OCI-LY3 (cell line): ENCODE measurements around the gene INPP5A.

ENCODE experiments used
- H2AFZ ChIP-seq: fragments of 200-600, 300-600 bp; shearing (Covaris generic); 2 replicates; pipeline ENCODE4 v1.6.0; 2014; ENCODE audit warnings: antibody characterized with exemption, low read depth, low read length
- H3K27ac ChIP-seq: fragments of 200-600, 300-600 bp; sonication (generic); 2 replicates; pipeline ENCODE4 v1.5.1; 2014; ENCODE audit warnings: mild to moderate bottlenecking, low read length, moderate library complexity, mixed read lengths
- H3K27me3 ChIP-seq: fragments of 200-600, 300-600 bp; sonication (generic); 2 replicates; pipeline ENCODE4 v1.6.1; 2014; ENCODE audit warnings: low read depth, low read length, mixed read lengths
- H3K36me3 ChIP-seq: fragments of 200-600, 300-600 bp; sonication (generic); replicated peaks from 2 replicates; pipeline ENCODE3; 2014; ENCODE audit warnings: low read depth, low read length, mixed read lengths
- H3K4me1 ChIP-seq: fragments of 300-600, 200-600 bp; sonication (generic); 2 replicates; pipeline ENCODE4 v1.6.1; 2014; ENCODE audit warnings: low read length, mixed read lengths
- H3K4me2 ChIP-seq: fragments of 200-600, 300-600 bp; sonication (generic); 2 replicates; pipeline ENCODE4 v1.6.1; 2014; ENCODE audit warnings: low read length, mixed read lengths
- H3K4me3 ChIP-seq: fragments of 300-600, 200-600 bp; sonication (generic); 2 replicates; pipeline ENCODE4 v1.5.1; 2014; ENCODE audit warnings: antibody characterized with exemption, mild to moderate bottlenecking, low read length, moderate library complexity
- H3K79me2 ChIP-seq: fragments of 300-600, 200-600 bp; shearing (Covaris generic); 2 replicates; pipeline ENCODE4 v1.6.1; 2014; ENCODE audit warnings: mild to moderate bottlenecking, low read length, mixed read lengths
- H3K9ac ChIP-seq: fragments of 300-600, 200-600 bp; shearing (Covaris generic); 2 replicates; pipeline ENCODE4 v1.6.0; 2014; ENCODE audit warnings: mild to moderate bottlenecking, low read length, moderate library complexity
- H3K9me3 ChIP-seq: fragments of 200-600, 300-600 bp; shearing (Covaris generic); 2 replicates; pipeline ENCODE4 v1.6.1; 2014; ENCODE audit warnings: low read length, mixed read lengths; ENCODE audit not compliant: insufficient read depth
- H4K20me1 ChIP-seq: fragments of 200-600, 300-600 bp; sonication (generic); 2 replicates; pipeline ENCODE4 v1.6.1; 2016; ENCODE audit warnings: low read length, mixed read lengths; ENCODE audit not compliant: insufficient read depth
- EZH2phosphoT487 ChIP-seq: fragments of 200-600 bp; shearing (Covaris generic); IDR thresholded peaks from 2 replicates; pipeline ENCODE4 v1.6.1; 2018; ENCODE audit warnings: antibody characterized with exemption, mixed run types, low read depth
- TF ChIP-seq, protein P1 (sequence below): fragments of 200-600, 300-600 bp; sonication (generic); IDR thresholded peaks from 2 replicates; pipeline ENCODE4 v1.5.1; 2014; ENCODE audit warnings: antibody characterized with exemption, low read length, low read depth

The INPP5A gene

DNA sequence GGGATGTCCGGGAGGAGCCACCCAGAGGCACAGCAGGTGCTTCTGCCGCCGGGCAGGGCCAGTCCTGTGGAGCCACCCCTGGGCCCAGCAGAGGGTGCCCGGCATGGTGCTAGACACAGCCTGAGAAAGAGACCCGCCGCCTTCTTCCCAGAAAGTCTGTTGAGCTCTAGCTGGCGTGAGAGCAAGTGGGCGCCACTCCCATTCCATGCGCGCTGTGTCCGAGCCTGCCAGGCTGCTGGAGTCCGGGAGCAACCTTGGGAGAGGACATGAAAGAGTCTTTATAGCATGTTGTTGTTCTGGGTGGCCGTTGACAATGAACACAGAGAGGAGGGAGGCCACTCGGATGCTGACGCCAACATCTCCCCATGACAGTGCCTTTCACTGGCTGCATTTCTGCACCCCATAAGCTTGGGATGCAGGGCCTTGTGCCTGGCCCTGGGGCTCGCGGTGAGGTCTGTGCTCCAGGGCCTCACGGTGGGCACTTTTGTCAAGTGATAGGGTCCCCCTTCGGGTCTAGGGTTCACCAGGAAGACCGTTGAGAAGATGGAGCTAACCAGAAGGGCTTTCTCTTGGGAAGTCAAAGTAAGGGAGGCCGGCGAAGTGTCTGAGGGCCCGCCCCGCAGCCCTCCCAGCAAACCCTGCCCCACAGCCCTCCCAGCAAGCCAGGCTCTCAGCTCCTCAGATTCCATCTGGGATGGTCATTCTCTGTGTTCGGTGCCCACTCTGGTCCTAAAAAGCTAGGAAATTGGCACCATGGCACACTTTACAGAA, 201.1 kb downstream of the INPP5A start:
- no peak overlapping the region for H3K4me3 ChIP-seq
- H3K36me3 ChIP-seq = no peaks in the 10 kb centered on the region
- no peaks in the 10 kb centered on the region for H3K79me2 ChIP-seq
- H4K20me1 ChIP-seq = no peaks in the 10 kb centered on the region
- H3K4me2 ChIP-seq = no peak overlapping the region
- TF ChIP-seq, protein P1, sequence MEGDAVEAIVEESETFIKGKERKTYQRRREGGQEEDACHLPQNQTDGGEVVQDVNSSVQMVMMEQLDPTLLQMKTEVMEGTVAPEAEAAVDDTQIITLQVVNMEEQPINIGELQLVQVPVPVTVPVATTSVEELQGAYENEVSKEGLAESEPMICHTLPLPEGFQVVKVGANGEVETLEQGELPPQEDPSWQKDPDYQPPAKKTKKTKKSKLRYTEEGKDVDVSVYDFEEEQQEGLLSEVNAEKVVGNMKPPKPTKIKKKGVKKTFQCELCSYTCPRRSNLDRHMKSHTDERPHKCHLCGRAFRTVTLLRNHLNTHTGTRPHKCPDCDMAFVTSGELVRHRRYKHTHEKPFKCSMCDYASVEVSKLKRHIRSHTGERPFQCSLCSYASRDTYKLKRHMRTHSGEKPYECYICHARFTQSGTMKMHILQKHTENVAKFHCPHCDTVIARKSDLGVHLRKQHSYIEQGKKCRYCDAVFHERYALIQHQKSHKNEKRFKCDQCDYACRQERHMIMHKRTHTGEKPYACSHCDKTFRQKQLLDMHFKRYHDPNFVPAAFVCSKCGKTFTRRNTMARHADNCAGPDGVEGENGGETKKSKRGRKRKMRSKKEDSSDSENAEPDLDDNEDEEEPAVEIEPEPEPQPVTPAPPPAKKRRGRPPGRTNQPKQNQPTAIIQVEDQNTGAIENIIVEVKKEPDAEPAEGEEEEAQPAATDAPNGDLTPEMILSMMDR = no peak
- TF ChIP-seq EZH2phosphoT487 = no peak
- H3K27ac ChIP-seq = no peak overlapping the region
- H3K4me1 ChIP-seq = no peaks in the 10 kb centered on the region
- H3K9me3 ChIP-seq = no peaks in the 10 kb centered on the region
- H3K9ac ChIP-seq = no peak overlapping the region
- no peaks in the 10 kb centered on the region for H3K27me3 ChIP-seq
- no peak overlapping the region for H2AFZ ChIP-seq

DNA sequence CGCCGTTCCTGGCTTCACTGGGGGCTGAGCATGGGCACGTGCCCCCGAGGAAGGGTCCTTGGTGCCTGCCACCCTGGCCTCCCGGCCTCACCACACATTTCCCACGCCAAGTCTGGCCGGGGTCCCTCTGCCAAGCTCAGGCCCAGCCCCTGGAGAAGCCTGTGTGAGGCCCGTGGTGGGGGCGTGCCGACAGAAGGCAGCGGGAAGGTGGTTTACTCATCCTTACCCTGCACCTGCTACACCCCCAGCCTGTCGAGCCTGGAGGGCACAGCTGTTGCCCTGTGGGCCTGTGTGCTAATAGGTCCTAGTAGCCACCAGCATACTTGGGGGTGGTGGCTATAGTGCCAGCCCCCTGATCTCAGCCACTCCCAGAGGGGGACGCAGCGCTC, 201.6 kb downstream of the INPP5A start:
- TF ChIP-seq, protein P1 = no peak
- TF ChIP-seq EZH2phosphoT487 = no peak

DNA sequence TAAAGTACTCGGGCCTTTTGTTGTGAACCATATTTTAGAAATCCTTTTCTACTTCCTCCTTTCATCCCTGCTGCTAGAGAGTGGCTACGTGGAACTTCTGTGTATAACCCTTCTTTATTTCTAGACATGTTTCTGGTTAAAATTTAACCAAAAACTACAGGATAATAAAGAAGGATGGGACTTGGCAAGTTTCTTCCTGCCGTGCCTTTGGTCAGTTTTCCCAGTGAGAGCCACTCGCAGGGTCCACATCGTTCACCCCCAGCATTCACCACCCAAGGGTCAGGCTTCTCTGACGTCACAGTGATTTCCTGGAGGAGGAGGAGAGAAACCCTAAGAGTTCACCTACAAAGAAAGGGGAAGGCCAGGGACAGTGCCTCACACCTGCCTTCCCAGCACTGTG, 203.0 kb downstream of the INPP5A start:
- Histone ChIP-seq H3K79me2 (no peaks in the 10 kb centered on the region), H4K20me1 (no peaks in the 10 kb centered on the region), H3K36me3 (no peaks in the 10 kb centered on the region), H3K4me3 (no peak overlapping the region), H3K9ac (no peak overlapping the region), H3K9me3 (no peaks in the 10 kb centered on the region), H3K27me3 (no peaks in the 10 kb centered on the region), H3K4me2 (no peak overlapping the region), H3K4me1 (no peaks in the 10 kb centered on the region), H2AFZ (no peak overlapping the region), H3K27ac (no peak overlapping the region)
- TF ChIP-seq, protein P1 = no peak
- TF ChIP-seq EZH2phosphoT487 = no peak

More for the DNA sequence above, 201.6 kb downstream of the INPP5A start:
- no peak overlapping the region for H3K27ac ChIP-seq
- no peaks in the 10 kb centered on the region for H3K4me1 ChIP-seq
- no peaks in the 10 kb centered on the region for H3K79me2 ChIP-seq
- no peaks in the 10 kb centered on the region for H3K36me3 ChIP-seq
- H2AFZ ChIP-seq = no peak overlapping the region
- H3K4me2 ChIP-seq = no peak overlapping the region
- H3K9ac ChIP-seq = no peak overlapping the region
- no peaks in the 10 kb centered on the region for H4K20me1 ChIP-seq
- H3K4me3 ChIP-seq = no peak overlapping the region
- no peaks in the 10 kb centered on the region for H3K27me3 ChIP-seq
- H3K9me3 ChIP-seq = no peaks in the 10 kb centered on the region

DNA sequence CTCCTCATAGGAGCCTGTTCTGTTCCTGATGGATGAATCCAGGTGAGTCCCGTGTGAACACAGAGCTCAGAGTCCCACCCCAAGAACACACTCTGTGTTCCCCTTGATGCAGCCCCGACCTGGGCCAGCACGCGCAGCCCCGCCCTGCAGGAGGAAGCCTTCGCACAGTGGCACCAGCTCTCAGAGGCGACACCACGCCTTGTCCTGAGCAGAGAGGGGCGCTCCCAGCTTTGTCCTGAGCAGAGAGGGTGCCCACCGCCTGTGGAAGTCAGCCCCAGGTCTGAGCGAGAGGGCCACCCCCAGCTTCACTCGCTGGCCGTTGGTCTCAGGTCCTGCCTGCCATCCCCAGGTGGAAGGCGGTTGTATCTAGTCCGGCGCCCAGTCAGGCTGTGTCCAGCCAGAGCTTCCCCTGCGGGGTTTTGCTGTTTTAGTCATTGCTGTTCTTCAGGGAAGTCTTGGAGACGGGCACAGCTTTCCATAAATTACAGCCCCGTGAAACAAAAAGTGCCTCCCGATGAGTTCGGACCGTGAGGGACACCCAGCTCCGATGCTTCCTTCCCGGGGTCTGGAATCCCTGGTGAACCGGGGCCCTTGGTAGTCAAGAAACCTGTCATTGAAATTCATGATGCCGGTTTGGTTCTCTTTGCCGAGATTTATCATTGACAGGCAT, 204.7 kb downstream of the INPP5A start:
- Histone ChIP-seq H3K79me2 (no peaks in the 10 kb centered on the region), H3K9me3 (no peaks in the 10 kb centered on the region), H3K4me2 (no peak overlapping the region), H3K27me3 (no peaks in the 10 kb centered on the region), H2AFZ (no peak overlapping the region), H3K4me3 (no peak overlapping the region), H4K20me1 (no peaks in the 10 kb centered on the region), H3K9ac (no peak overlapping the region), H3K27ac (no peak overlapping the region), H3K4me1 (no peaks in the 10 kb centered on the region), H3K36me3 (no peaks in the 10 kb centered on the region)
- TF ChIP-seq EZH2phosphoT487 = no peak
- TF ChIP-seq, protein P1 = no peak
